Endothelial cell of umbilical vein (primary cell): Measurements from ENCODE around the gene CEP83. TPM values are rescaled to one million over a fixed set of nuclear protein-coding genes. Genes with fewer than 3 reads are reported as not detected.

Experiments
- BruUV-seq: library from RNA; stranded (reverse); fragments of 400-500 nt; replicated peaks from 2 replicates; lab custom pipeline; 2021; lab: Mats Ljungman, UMichigan
- CTCF ChIA-PET: fragments of 300-600, 350-600 bp; sonication (Branson Sonifier 250); formaldehyde crosslinking; loops from one replicate; lab custom pipeline; 2021; ENCODE audit warnings: antibody characterized with exemption, inconsistent platforms; lab: Charles Lee
- POLR2A ChIA-PET: fragments of 300-600, 350-600 bp; sonication (Branson Sonifier 250); formaldehyde crosslinking; loops from one replicate; lab custom pipeline; 2021; ENCODE audit warnings: antibody characterized with exemption, inconsistent platforms; lab: Charles Lee
- DNase-seq: peaks from one replicate; pipeline ENCODE4 v3.0.0-alpha.2; 2011; ENCODE audit warnings: low read depth, low spot score
- FAIRE-seq: peaks from 2 replicates; lab custom pipeline; 2011; peaks lifted over from hg19 to GRCh38; lab: Jason Lieb, UNC
- H2AFZ ChIP-seq: 2 replicates; pipeline ENCODE4 v1.6.0; 2012; ENCODE audit warnings: low read depth, low read length, control low read depth, inconsistent platforms
- H3K27ac ChIP-seq: 2 replicates; pipeline ENCODE4 v1.5.1; 2011; ENCODE audit warnings: low read depth, mild to moderate bottlenecking, control low read depth, low read length, moderate library complexity; ENCODE audit not compliant: insufficient read depth
- H3K27me3 ChIP-seq, 2 experiments: 2 replicates each; pipeline versions ENCODE4 v1.6.0 to v1.6.1; 2011; ENCODE audit warnings: low read length in 2 of 2, mixed read lengths in 1 of 2; ENCODE audit not compliant: control insufficient read depth in 2 of 2, insufficient read depth in 2 of 2
- H3K36me3 ChIP-seq, 2 experiments: 2 replicates in 1 of 2; 3 replicates in 1 of 2; pipeline ENCODE4 v1.5.1; 2011; ENCODE audit warnings: low read length in 2 of 2, mild to moderate bottlenecking in 1 of 2, moderate library complexity in 1 of 2; ENCODE audit not compliant: control insufficient read depth in 2 of 2, insufficient read depth in 2 of 2; ENCODE audit errors: extremely low read depth in 1 of 2
- H3K4me1 ChIP-seq: 3 replicates; pipeline ENCODE4 v1.5.1; 2011; ENCODE audit warnings: mild to moderate bottlenecking, low read length; ENCODE audit not compliant: control insufficient read depth, insufficient read depth; ENCODE audit errors: extremely low read depth
- H3K4me2 ChIP-seq: 2 replicates; pipeline ENCODE4 v1.6.1; 2011; ENCODE audit warnings: low read length, control low read depth, mixed read lengths; ENCODE audit not compliant: insufficient read depth
- H3K4me3 ChIP-seq, 3 experiments: fragments of 200-600 bp in 1 of 3; sonication (generic), shearing (Covaris generic) in 1 of 3; replicated peaks in 1 of 3; 2 replicates each; pipeline ENCODE4 v1.5.1; 2011 to 2016; ENCODE audit warnings: control low read depth in 3 of 3, low read length in 3 of 3, mild to moderate bottlenecking in 2 of 3, inconsistent platforms in 1 of 3, low read depth in 1 of 3, moderate library complexity in 1 of 3; ENCODE audit not compliant: insufficient read depth in 1 of 3
- H3K79me2 ChIP-seq: 2 replicates; pipeline ENCODE4 v1.6.0; 2012; ENCODE audit warnings: low read length, inconsistent platforms; ENCODE audit not compliant: control insufficient read depth, insufficient read depth
- H3K9ac ChIP-seq: replicated peaks from 2 replicates; pipeline ENCODE3; 2011; ENCODE audit warnings: low read length, control low read depth; ENCODE audit not compliant: insufficient read depth; ENCODE audit errors: extremely low read depth
- H3K9me1 ChIP-seq: replicated peaks from 3 replicates; pipeline ENCODE4 v1.6.0; 2011; ENCODE audit warnings: mild to moderate bottlenecking, low read length; ENCODE audit not compliant: control insufficient read depth, insufficient read depth; ENCODE audit errors: extremely low read depth
- H3K9me3 ChIP-seq: replicated peaks from 2 replicates; pipeline ENCODE4 v1.5.1; 2012; ENCODE audit warnings: low read length, inconsistent platforms; ENCODE audit not compliant: control insufficient read depth, insufficient read depth
- H4K20me1 ChIP-seq: replicated peaks from 2 replicates; pipeline ENCODE3; 2011; ENCODE audit warnings: mild to moderate bottlenecking, low read length; ENCODE audit not compliant: control insufficient read depth, insufficient read depth; ENCODE audit errors: extremely low read depth
- CTCF ChIP-seq, 2 donors: IDR thresholded peaks; 1 replicate in 1 of 2; 2 replicates in 1 of 2; pipeline ENCODE4 v1.5.1; 2011; ENCODE audit warnings: low read length in 2 of 2, mild to moderate bottlenecking in 2 of 2, moderate library complexity in 2 of 2, control low read depth in 1 of 2, inconsistent platforms in 1 of 2, low read depth in 1 of 2; ENCODE audit not compliant: insufficient read depth in 1 of 2; ENCODE audit errors: extremely low read depth in 1 of 2
- EZH2 ChIP-seq: IDR thresholded peaks from 2 replicates; pipeline ENCODE4 v1.6.1; 2012; ENCODE audit warnings: borderline replicate concordance, low read depth, mild to moderate bottlenecking, moderate library complexity, low read length, inconsistent platforms; ENCODE audit not compliant: severe bottlenecking
- FOS ChIP-seq: IDR thresholded peaks from 2 replicates; pipeline ENCODE4 v1.6.1; 2011; ENCODE audit warnings: mild to moderate bottlenecking, low read length, moderate library complexity, borderline replicate concordance; ENCODE audit not compliant: insufficient read depth
- GATA2 ChIP-seq: IDR thresholded peaks from 2 replicates; pipeline ENCODE4 v1.7.0; 2011; ENCODE audit warnings: low read depth, mild to moderate bottlenecking, moderate library complexity, mixed read lengths, low read length; ENCODE audit not compliant: insufficient read length, insufficient read depth
- JUN ChIP-seq: IDR thresholded peaks from 2 replicates; pipeline ENCODE4 v1.6.1; 2011; ENCODE audit warnings: borderline replicate concordance, low read depth; ENCODE audit not compliant: insufficient read length, insufficient read depth
- MYC ChIP-seq: IDR thresholded peaks from one replicate; pipeline ENCODE4 v1.6.1; 2011; ENCODE audit warnings: mild to moderate bottlenecking, low read depth, low read length
- POLR2A ChIP-seq: IDR thresholded peaks from 2 replicates; pipeline ENCODE4 v1.6.1; 2012; ENCODE audit warnings: low read depth, mild to moderate bottlenecking, control low read depth, low read length
- POLR2AphosphoS5 ChIP-seq: IDR thresholded peaks from 2 replicates; pipeline ENCODE4 v1.6.1; 2012; ENCODE audit warnings: low read depth, mild to moderate bottlenecking, control low read depth, low read length, moderate library complexity; ENCODE audit not compliant: insufficient read depth
- dilution Hi-C: fragments of 300-500 bp; cut with MboI; formaldehyde crosslinking; loops from one replicate; pipeline ENCODE4 v1.15.0; 2019; ENCODE audit warnings: low sequenced_read_pairs; ENCODE audit not compliant: extremely low pct_ligation_motif_present
- intact Hi-C: fragments of 100-400 bp; cut with micrococcal nuclease; formaldehyde crosslinking; loops from one replicate; pipeline ENCODE4 v1.10.0; 2022
- polyA plus RNA-seq, 4 experiments: library from polyadenylated mRNA; depleted of rRNA in 3 of 4; stranded (reverse) in 3 of 4; unstranded in 1 of 4; fragments of >200 nt; gene quantifications; 2 replicates each; pipeline versions ENCODE4 v1.2.1 to v1.2.3, GENCODE V29; 2011 to 2012; ENCODE audit warnings: missing spikeins in 1 of 4
- total RNA-seq: library from RNA; stranded (reverse); gene quantifications from 2 replicates; pipeline ENCODE4 v1.2.3, GENCODE V29; 2021
- TF ChIP-seq, protein P1 (sequence below): IDR thresholded peaks from 2 replicates; pipeline ENCODE4 v1.6.1; 2011; ENCODE audit not compliant: insufficient read depth, insufficient read length

CEP83 gene
- total and polyA plus RNA-seq, 2 donors (not counting 3 experiments of a cell fraction or from before 2014, with no cell fraction given): 2.9 to 15.3 TPM

GRCh38 chr12:94290353-94290752 lies 169.3 kb downstream of the CEP83 start:
- dilution Hi-C loops: no loop called here
- Histone ChIP-seq H3K27ac (no peak overlapping the region), H4K20me1 (no peaks in the 10 kb centered on the region), H2AFZ (no peak overlapping the region), H3K36me3 (no peaks in the 10 kb centered on the region), H3K27me3 (peaks cover 0 to under 1% of the 10 kb centered on the region in 2 experiments), H3K4me2 (no peak overlapping the region), H3K4me1 (peaks cover 6% of the 10 kb centered on the region), H3K4me3 (no peak overlapping the region), H3K9me1 (no peaks in the 10 kb centered on the region), H3K9me3 (no peaks in the 10 kb centered on the region), H3K79me2 (no peaks in the 10 kb centered on the region), H3K9ac (no peak overlapping the region)
- POLR2A ChIA-PET: no interaction called here
- intact Hi-C loops: no loop called here
- TF ChIP-seq CTCF (IDR thresholded peaks at IDR 0.05; ENCODE audit: extremely low read depth in 1 of 2, insufficient read depth in 1 of 2, low read depth in 1 of 2, low read length in 2 of 2): no peak
- no peak for TF ChIP-seq MYC
- no peak for TF ChIP-seq POLR2AphosphoS5
- TF ChIP-seq POLR2A: no peak
- no peak for TF ChIP-seq JUN
- no peak for TF ChIP-seq EZH2
- TF ChIP-seq, protein P1, sequence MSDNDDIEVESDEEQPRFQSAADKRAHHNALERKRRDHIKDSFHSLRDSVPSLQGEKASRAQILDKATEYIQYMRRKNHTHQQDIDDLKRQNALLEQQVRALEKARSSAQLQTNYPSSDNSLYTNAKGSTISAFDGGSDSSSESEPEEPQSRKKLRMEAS: no peak
- TF ChIP-seq GATA2: no peak
- TF ChIP-seq FOS: no peak
- BruUV-seq: no TSS peak
- FAIRE-seq (no peak), DNase-seq (no peak)
- CTCF ChIA-PET: interaction anchor here (0.8 to 1.9 kb wide), 5 partner anchors 8 to 21 kb away, joined by 3 to 6 read pairs (median 3); no protein-coding TSS in a partner anchor
